Neural progenitor cell (in vitro differentiated cells): ENCODE data around the gene LRRC52. TPM values are rescaled to one million over a fixed set of nuclear protein-coding genes. Genes with fewer than 3 reads are reported as not detected.

Source experiments
- DNase-seq: peaks from one replicate; pipeline ENCODE4 v3.0.0-alpha.2; 2016; ENCODE audit warnings: low spot score
- H2AFZ ChIP-seq: fragments of 200-600 bp; sonication (generic); replicated peaks from 2 replicates; pipeline ENCODE4 v1.6.1; 2016; ENCODE audit warnings: antibody characterized with exemption
- H3F3A ChIP-seq: fragments of 200-600 bp; sonication (generic); 2 replicates; pipeline ENCODE4 v1.6.1; 2016; ENCODE audit warnings: antibody characterized with exemption, low read depth
- H3K27ac ChIP-seq: fragments of 200-600 bp; sonication (generic); 2 replicates; pipeline ENCODE4 v1.5.1; 2016; ENCODE audit warnings: mild to moderate bottlenecking
- H3K27me3 ChIP-seq: fragments of 200-600 bp; sonication (generic); 2 replicates; pipeline ENCODE4 v1.6.1; 2016; ENCODE audit warnings: mild to moderate bottlenecking, moderate library complexity
- H3K36me3 ChIP-seq: fragments of 200-600 bp; sonication (generic); 2 replicates; pipeline ENCODE4 v1.5.1; 2016
- H3K4me1 ChIP-seq: fragments of 200-600 bp; sonication (generic); 2 replicates; pipeline ENCODE4 v1.6.1; 2016; ENCODE audit warnings: mixed run types
- H3K4me2 ChIP-seq: fragments of 200-600 bp; sonication (generic); 2 replicates; pipeline ENCODE4 v1.6.1; 2016
- H3K4me3 ChIP-seq: fragments of 200-600 bp; sonication (generic); 2 replicates; pipeline ENCODE4 v1.5.1; 2016
- H3K79me2 ChIP-seq: fragments of 200-600 bp; sonication (generic); 2 replicates; pipeline ENCODE4 v1.6.1; 2016; ENCODE audit warnings: low read depth
- H3K9ac ChIP-seq: fragments of 200-600 bp; sonication (generic); 2 replicates; pipeline ENCODE4 v1.6.1; 2016
- H3K9me3 ChIP-seq: fragments of 200-600 bp; sonication (generic); 2 replicates; pipeline ENCODE4 v1.5.1; 2016; ENCODE audit warnings: low read depth
- H4K20me1 ChIP-seq: fragments of 200-600 bp; sonication (generic); 2 replicates; pipeline ENCODE4 v1.6.1; 2016; ENCODE audit warnings: low read depth
- H3K27ac Mint-ChIP-seq: 3 replicates; pipeline ENCODE4 v1.8.0; 2021; ENCODE audit warnings: mixed read lengths
- H3K27me3 Mint-ChIP-seq: 2 replicates; pipeline ENCODE4 v1.8.0; 2022; ENCODE audit warnings: low read depth, mild to moderate bottlenecking, inconsistent platforms, moderate library complexity, mixed read lengths; ENCODE audit not compliant: insufficient read depth
- H3K36me3 Mint-ChIP-seq: 3 replicates; pipeline ENCODE4 v1.8.0; 2021; ENCODE audit warnings: mixed read lengths
- H3K4me1 Mint-ChIP-seq: 3 replicates; pipeline ENCODE4 v1.8.0; 2021; ENCODE audit warnings: mixed read lengths
- H3K4me3 Mint-ChIP-seq: 3 replicates; pipeline ENCODE4 v1.8.0; 2021; ENCODE audit warnings: mild to moderate bottlenecking, moderate library complexity, mixed read lengths
- H3K9me3 Mint-ChIP-seq: 3 replicates; pipeline ENCODE4 v1.8.0; 2020; ENCODE audit warnings: mixed read lengths
- EZH2 ChIP-seq: fragments of 200-600 bp; sonication (generic); IDR thresholded peaks from 2 replicates; pipeline ENCODE4 v1.6.1; 2017; ENCODE audit warnings: antibody characterized with exemption, mild to moderate bottlenecking, moderate library complexity
- EZH2phosphoT487 ChIP-seq: fragments of 200-600 bp; sonication (generic); IDR thresholded peaks from 2 replicates; pipeline ENCODE4 v1.6.1; 2017; ENCODE audit warnings: antibody characterized with exemption
- total RNA-seq: library from RNA; depleted of rRNA; stranded (reverse); fragments of >200 nt; gene quantifications from 2 replicates; pipeline ENCODE4 v1.2.3, GENCODE V29; 2015; ENCODE audit warnings: low replicate concordance
- TF ChIP-seq, protein P1 (sequence below): fragments of 200-600 bp; sonication (generic); IDR thresholded peaks from 2 replicates; pipeline ENCODE4 v1.5.1; 2017; ENCODE audit warnings: antibody characterized with exemption, mild to moderate bottlenecking

The LRRC52 gene
- total RNA-seq, 1 donor from 2014 or later: not detected

DNA sequence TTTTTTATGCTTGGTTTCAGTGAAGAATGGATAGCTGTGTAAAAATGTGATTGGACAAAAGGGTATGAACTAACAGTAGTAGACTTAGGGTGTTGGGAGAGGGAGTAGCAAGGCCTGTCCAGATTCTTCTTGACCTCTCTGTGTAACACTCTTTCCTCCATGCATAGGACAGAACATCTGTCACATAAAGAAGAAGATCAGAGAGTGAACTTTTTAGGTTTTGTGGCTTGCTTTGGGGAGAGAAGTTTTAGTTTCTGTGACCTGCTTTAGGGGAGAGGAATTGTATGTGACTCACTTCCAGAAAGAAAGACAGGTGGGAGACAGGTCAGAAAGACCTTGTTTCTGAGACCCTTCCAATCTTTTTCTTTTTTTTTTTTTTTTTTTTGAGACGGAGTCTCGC lies 27.3 kb upstream of the LRRC52 start:
- peaks cover 6% of the 10 kb centered on the region for H3K9me3 ChIP-seq
- no peaks in the 10 kb centered on the region for H3K4me1 ChIP-seq
- H3K36me3 ChIP-seq: no peaks in the 10 kb centered on the region
- no peaks in the 10 kb centered on the region for H3K27me3 ChIP-seq
- H3F3A ChIP-seq: no peaks in the 10 kb centered on the region
- H3K27ac ChIP-seq: no peak overlapping the region
- H3K4me3 Mint-ChIP-seq: no peak overlapping the region
- no peaks in the 10 kb centered on the region for H3K79me2 ChIP-seq
- H3K4me1 Mint-ChIP-seq: peaks cover 4% of the 10 kb centered on the region
- TF ChIP-seq, protein P1, sequence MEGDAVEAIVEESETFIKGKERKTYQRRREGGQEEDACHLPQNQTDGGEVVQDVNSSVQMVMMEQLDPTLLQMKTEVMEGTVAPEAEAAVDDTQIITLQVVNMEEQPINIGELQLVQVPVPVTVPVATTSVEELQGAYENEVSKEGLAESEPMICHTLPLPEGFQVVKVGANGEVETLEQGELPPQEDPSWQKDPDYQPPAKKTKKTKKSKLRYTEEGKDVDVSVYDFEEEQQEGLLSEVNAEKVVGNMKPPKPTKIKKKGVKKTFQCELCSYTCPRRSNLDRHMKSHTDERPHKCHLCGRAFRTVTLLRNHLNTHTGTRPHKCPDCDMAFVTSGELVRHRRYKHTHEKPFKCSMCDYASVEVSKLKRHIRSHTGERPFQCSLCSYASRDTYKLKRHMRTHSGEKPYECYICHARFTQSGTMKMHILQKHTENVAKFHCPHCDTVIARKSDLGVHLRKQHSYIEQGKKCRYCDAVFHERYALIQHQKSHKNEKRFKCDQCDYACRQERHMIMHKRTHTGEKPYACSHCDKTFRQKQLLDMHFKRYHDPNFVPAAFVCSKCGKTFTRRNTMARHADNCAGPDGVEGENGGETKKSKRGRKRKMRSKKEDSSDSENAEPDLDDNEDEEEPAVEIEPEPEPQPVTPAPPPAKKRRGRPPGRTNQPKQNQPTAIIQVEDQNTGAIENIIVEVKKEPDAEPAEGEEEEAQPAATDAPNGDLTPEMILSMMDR: no peak
- TF ChIP-seq EZH2phosphoT487 (no peak), EZH2 (no peak)
- peaks cover 11% of the 10 kb centered on the region for H3K9me3 Mint-ChIP-seq
- peaks cover 1% of the 10 kb centered on the region for H3K36me3 Mint-ChIP-seq
- no peak overlapping the region for H3K27ac Mint-ChIP-seq
- no peak overlapping the region for H3K4me2 ChIP-seq
- no peaks in the 10 kb centered on the region for H4K20me1 ChIP-seq
- H3K27me3 Mint-ChIP-seq: peaks cover 2% of the 10 kb centered on the region
- H3K9ac ChIP-seq: no peak overlapping the region
- no peak for DNase-seq
- H3K4me3 ChIP-seq: no peak overlapping the region
- H2AFZ ChIP-seq: no peak overlapping the region

DNA sequence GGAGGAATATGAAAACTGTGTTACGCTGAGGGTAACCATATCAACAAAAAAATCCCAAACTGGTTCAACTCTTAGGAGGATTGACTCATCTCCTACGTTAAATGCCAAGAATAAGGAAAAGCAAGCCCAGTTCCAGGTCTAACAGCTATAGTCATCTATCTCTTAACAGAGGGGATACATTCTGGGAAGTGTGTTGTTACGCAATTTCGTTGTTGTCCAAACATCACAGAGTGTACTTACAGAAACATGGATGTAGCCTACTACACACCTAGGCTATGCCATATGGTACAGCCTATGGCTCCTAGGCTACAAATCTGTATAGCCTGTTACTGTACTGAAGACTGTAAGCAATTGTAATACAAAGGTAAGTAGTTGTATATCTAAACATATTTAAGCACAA lies 23.2 kb upstream of the LRRC52 start:
- Histone ChIP-seq H3F3A (no peaks in the 10 kb centered on the region), H3K9ac (no peak overlapping the region), H3K27me3 (no peaks in the 10 kb centered on the region), H3K9me3 (peaks cover 10% of the 10 kb centered on the region), H3K36me3 (no peaks in the 10 kb centered on the region), H2AFZ (no peak overlapping the region), H3K27ac (no peak overlapping the region), H3K4me2 (no peak overlapping the region), H3K4me3 (no peak overlapping the region), H3K4me1 (peaks cover 9% of the 10 kb centered on the region), H4K20me1 (no peaks in the 10 kb centered on the region), H3K79me2 (no peaks in the 10 kb centered on the region)
- Mint-ChIP-seq H3K36me3 (peaks cover 1% of the 10 kb centered on the region), H3K27me3 (peaks cover 2% of the 10 kb centered on the region), H3K4me3 (no peak overlapping the region), H3K27ac (no peak overlapping the region), H3K9me3 (peaks cover 15% of the 10 kb centered on the region), H3K4me1 (no peaks in the 10 kb centered on the region)
- TF ChIP-seq EZH2phosphoT487 (no peak), EZH2 (no peak)
- TF ChIP-seq, protein P1: no peak
- DNase-seq: no peak

DNA sequence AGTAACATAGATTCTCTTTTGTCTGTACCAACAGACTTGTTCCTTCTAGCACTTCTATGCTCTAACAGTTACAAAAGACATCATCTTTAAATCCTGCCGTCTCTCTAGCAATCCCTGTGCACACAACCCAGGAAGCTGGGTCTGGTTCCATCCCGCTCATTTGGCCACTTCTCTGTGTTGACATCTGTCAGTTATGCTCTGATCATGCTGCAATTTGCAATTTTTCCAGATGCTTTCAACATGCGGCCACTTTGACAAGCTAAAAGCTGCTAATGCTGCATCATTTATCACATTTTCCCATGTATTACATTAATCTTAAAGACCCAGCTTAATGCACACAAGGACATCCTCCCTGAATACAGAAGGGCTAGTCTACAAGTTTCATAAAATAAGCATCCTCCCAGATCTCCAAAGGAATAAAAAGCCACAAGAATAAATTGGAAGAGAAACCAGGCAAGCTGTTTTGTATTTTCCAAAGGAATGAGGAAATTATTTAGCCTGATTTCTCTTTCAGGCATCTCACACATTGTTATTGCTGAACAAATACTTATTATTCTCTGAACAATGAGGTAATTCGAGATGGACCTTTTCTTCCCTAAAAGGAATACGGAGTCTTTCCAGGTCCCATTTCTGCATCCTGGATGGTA lies 19.0 kb upstream of the LRRC52 start:
- peaks cover 9% of the 10 kb centered on the region for H3K4me1 ChIP-seq
- H3K27me3 Mint-ChIP-seq: no peaks in the 10 kb centered on the region
- no peaks in the 10 kb centered on the region for H3K36me3 Mint-ChIP-seq
- no peak overlapping the region for H3K27ac ChIP-seq
- H3K4me3 Mint-ChIP-seq: no peak overlapping the region
- no peak overlapping the region for H3K27ac Mint-ChIP-seq
- no peaks in the 10 kb centered on the region for H4K20me1 ChIP-seq
- no peaks in the 10 kb centered on the region for H3K4me1 Mint-ChIP-seq
- no peaks in the 10 kb centered on the region for H3F3A ChIP-seq
- H3K9me3 Mint-ChIP-seq: peaks cover 12% of the 10 kb centered on the region
- H3K27me3 ChIP-seq: no peaks in the 10 kb centered on the region
- H2AFZ ChIP-seq: no peak overlapping the region
- H3K9me3 ChIP-seq: peaks cover 4% of the 10 kb centered on the region
- TF ChIP-seq, protein P1: no peak
- TF ChIP-seq EZH2 (no peak), EZH2phosphoT487 (no peak)
- no peaks in the 10 kb centered on the region for H3K36me3 ChIP-seq
- H3K4me2 ChIP-seq: peak overlapping the region; percentile 33
- no peak overlapping the region for H3K4me3 ChIP-seq
- H3K79me2 ChIP-seq: no peaks in the 10 kb centered on the region
- H3K9ac ChIP-seq: no peak overlapping the region
- DNase-seq: no peak
